Measurements from ENCODE around the gene RBM17.

The RBM17 gene

DNA sequence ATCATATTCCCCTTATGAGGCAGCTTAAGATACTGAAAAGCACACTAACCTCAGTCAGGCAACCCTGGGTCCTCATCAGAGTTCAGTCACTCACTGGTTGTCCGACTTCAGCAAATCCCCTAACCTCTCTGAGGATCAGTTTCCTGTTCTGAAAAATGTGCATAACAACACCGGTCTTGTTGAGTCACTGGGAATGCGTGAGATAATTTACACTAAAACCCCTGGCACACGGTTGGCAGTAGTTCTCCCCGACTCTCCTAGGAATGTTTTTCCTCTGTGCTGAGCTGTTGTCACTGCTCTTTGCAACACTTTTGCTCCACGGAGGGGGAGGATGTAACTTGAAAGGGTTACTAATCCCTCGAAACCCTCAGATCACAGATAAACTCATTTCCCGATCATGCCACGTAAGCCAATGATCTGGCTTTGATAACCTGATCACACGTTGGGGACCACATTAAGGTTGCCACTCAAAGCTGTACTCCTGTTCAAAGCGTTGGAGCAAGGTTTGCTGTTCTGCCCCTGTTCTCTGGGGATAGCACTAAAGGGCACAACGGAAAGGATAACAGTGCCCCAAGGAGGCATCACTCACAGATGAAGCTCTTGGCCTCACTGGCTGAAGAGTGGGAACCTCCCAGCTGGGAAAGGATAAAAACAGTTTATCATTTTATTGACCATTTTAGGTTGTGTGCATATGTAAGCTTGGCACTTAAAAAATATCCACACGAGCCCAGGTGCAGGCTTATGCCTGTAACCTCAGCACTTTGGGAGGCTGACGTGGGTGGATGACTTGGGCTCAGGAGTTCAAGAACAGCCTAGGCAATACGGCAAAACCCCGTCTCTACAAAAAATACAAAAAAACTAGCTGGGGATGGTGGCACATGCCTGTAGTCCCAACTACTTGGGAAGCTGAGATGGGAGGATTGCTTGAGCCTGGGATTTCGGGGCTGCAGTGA, 5.0 kb upstream of the RBM17 start:
- Histone ChIP-seq H3K27me3 (ENCODE audit: insufficient read depth, insufficient read length) (no peaks in the 10 kb centered on the region), H3K9me3 (ENCODE audit: insufficient read depth, low read length) (peaks cover 14% of the 10 kb centered on the region), H3K4me1 (ENCODE audit: insufficient read depth, insufficient read length) (no peaks in the 10 kb centered on the region), H3K9ac (ENCODE audit: insufficient read length, low read depth) (no peak overlapping the region), H3K4me3 (ENCODE audit: insufficient read length, low read depth) (no peak overlapping the region), H3K36me3 (ENCODE audit: insufficient read depth, insufficient read length, low read length) (no peaks in the 10 kb centered on the region)
- no peak for DNase-seq (ENCODE audit: low read depth, low spot score)
- TF ChIP-seq ZNF274 (IDR thresholded peaks at IDR 0.05; ENCODE audit: low read depth, low read length) (no peak), SUZ12 (IDR thresholded peaks at IDR 0.05; ENCODE audit: extremely low read depth, insufficient read depth, insufficient read length) (no peak), YY1 (IDR thresholded peaks at IDR 0.05; ENCODE audit: insufficient read depth, insufficient read length) (no peak)

DNA sequence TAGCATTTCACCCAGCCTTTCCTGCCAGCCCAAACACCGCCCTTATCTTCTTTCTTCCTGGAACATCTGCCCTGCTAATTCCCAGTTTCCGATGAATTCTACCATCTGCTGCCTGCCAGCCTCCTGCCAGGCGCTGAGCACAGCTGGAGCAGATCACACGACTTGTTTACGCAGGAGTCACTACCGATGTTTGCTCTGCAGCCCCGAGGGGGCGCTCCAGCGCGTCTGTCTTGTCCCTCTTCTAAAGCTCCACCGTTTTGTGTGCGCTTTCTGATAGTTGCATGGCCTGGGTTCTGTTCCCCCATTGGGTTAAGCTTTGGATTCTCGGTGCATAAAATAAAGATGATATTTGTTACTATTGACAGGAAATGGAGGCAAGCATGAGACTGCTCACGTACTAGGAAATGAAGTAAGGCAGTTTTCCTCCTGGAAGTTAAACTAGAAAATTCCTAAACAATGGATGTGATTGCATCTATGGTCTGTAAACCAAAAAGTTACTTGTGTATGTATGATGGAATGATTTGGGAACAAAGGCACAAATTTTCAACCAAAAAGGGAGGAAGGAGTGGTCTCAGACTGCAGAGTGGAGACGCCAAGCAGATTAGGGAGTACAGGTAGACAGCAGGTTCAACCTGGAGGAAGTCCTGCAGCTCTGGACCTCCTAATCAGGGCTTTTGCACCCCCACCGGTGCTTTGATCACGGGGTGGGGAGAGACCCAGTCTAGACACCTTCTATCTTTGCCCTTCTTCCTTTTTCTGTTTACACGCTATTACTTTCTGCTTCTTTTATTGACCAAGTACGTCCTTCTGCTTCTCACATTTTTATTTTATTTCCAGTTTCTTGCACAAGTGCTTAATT, 2.2 kb upstream of the RBM17 start:
- no peak for DNase-seq (ENCODE audit: low read depth, low spot score)
- H3K36me3 ChIP-seq (ENCODE audit: insufficient read depth, insufficient read length, low read length), result peaks cover 6% of the 10 kb centered on the region
- no peak for TF ChIP-seq SUZ12 (IDR thresholded peaks at IDR 0.05; ENCODE audit: extremely low read depth, insufficient read depth, insufficient read length)
- TF ChIP-seq ZNF274 (IDR thresholded peaks at IDR 0.05; ENCODE audit: low read depth, low read length), result no peak
- no peak for TF ChIP-seq YY1 (IDR thresholded peaks at IDR 0.05; ENCODE audit: insufficient read depth, insufficient read length)
- no peaks in the 10 kb centered on the region for H3K27me3 ChIP-seq (ENCODE audit: insufficient read depth, insufficient read length)
- no peaks in the 10 kb centered on the region for H3K4me1 ChIP-seq (ENCODE audit: insufficient read depth, insufficient read length)
- no peak overlapping the region for H3K9ac ChIP-seq (ENCODE audit: insufficient read length, low read depth)
- peaks cover 14% of the 10 kb centered on the region for H3K9me3 ChIP-seq (ENCODE audit: insufficient read depth, low read length)
- H3K4me3 ChIP-seq (ENCODE audit: insufficient read length, low read depth), result no peak overlapping the region

DNA sequence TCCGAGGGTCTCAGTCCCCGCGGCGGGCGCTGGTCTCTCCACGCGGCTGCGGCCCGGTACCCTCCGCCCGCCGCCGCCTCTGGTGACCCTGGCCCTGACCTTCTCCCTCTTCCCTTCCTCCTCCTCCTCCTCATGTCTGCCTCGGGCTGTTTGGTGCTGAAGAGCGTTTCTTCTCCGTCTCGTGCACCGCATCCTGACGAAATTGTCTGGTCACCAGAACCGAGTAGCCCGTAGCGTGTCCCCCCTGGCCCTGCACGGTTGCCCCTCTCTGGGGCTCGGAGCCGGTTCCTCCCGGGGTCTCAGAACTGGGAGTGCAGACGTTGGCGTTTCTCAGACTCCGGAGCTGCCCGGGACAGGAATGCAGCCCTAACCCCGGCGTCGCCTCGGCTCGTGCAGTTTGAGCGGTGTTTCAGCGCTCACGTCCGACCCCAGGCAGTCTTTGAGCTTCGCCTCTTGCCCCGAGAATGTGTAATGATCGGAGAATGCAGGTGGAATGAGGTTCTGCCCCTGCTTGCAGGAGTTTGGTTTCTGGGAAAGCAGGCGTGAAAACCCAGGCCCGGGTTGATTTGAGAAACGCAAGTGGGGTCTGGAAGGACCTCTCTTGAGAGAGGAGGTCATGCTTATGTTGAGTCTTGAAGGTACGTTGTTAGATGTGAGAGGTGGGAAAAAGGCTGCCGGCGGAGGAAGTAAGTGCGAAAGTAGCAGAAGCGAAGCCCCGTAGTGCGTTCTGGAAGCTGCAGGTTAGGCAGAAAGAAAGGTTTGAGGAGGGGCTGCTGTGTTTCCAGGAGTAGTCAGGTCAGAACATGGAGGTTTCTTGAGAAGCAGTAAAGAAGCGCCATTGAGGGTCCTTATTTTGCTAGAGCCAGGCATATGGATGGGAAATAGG, 743 bp downstream of the RBM17 start:
- Histone ChIP-seq H3K9ac (ENCODE audit: insufficient read length, low read depth) (peak overlapping the region; percentile 95), H3K36me3 (ENCODE audit: insufficient read depth, insufficient read length, low read length) (peaks cover 6% of the 10 kb centered on the region), H3K4me1 (ENCODE audit: insufficient read depth, insufficient read length) (no peaks in the 10 kb centered on the region), H3K9me3 (ENCODE audit: insufficient read depth, low read length) (peaks cover 14% of the 10 kb centered on the region), H3K27me3 (ENCODE audit: insufficient read depth, insufficient read length) (no peaks in the 10 kb centered on the region), H3K4me3 (ENCODE audit: insufficient read length, low read depth) (peak overlapping the region; percentile 80)
- no peak for TF ChIP-seq SUZ12 (IDR thresholded peaks at IDR 0.05; ENCODE audit: extremely low read depth, insufficient read depth, insufficient read length)
- TF ChIP-seq ZNF274 (IDR thresholded peaks at IDR 0.05; ENCODE audit: low read depth, low read length), result no peak
- no peak for TF ChIP-seq YY1 (IDR thresholded peaks at IDR 0.05; ENCODE audit: insufficient read depth, insufficient read length)
- no peak for DNase-seq (ENCODE audit: low read depth, low spot score)

DNA sequence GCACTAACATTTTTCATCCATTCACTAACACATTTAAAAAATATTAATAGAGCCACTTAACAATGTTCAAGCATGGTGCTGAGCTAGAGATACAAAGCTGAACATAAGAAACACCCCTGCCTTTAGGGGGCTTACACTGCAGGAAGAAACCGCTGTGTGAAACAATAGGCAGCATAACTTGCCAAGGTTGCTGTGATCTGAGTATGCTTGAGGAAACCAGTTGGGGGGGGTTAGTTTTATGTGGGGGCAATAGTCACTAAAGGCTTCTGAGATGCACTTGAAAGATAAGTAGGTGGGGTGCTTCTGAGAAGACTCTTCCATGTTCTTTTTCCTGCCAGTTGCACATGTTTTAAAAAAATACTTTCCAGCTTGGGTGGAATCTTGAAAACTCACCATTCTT, 2.8 kb downstream of the RBM17 start:
- Histone ChIP-seq H3K9ac (ENCODE audit: insufficient read length, low read depth) (no peak overlapping the region), H3K4me3 (ENCODE audit: insufficient read length, low read depth) (no peak overlapping the region), H3K36me3 (ENCODE audit: insufficient read depth, insufficient read length, low read length) (peaks cover 6% of the 10 kb centered on the region), H3K9me3 (ENCODE audit: insufficient read depth, low read length) (peaks cover 14% of the 10 kb centered on the region), H3K4me1 (ENCODE audit: insufficient read depth, insufficient read length) (no peaks in the 10 kb centered on the region), H3K27me3 (ENCODE audit: insufficient read depth, insufficient read length) (no peaks in the 10 kb centered on the region)
- DNase-seq (ENCODE audit: low read depth, low spot score), result no peak
- no peak for TF ChIP-seq ZNF274 (IDR thresholded peaks at IDR 0.05; ENCODE audit: low read depth, low read length)
- no peak for TF ChIP-seq SUZ12 (IDR thresholded peaks at IDR 0.05; ENCODE audit: extremely low read depth, insufficient read depth, insufficient read length)
- TF ChIP-seq YY1 (IDR thresholded peaks at IDR 0.05; ENCODE audit: insufficient read depth, insufficient read length), result no peak

- no peak overlapping the region for H3K4me3 ChIP-seq (ENCODE audit: insufficient read length, low read depth)
- peaks cover 14% of the 10 kb centered on the region for H3K36me3 ChIP-seq (ENCODE audit: insufficient read depth, insufficient read length, low read length)
- DNase-seq (ENCODE audit: low read depth, low spot score), result no peak
- H3K27me3 ChIP-seq (ENCODE audit: insufficient read depth, insufficient read length), result no peaks in the 10 kb centered on the region
- no peak overlapping the region for H3K9ac ChIP-seq (ENCODE audit: insufficient read length, low read depth)
- TF ChIP-seq SUZ12 (IDR thresholded peaks at IDR 0.05; ENCODE audit: extremely low read depth, insufficient read depth, insufficient read length) (no peak), YY1 (IDR thresholded peaks at IDR 0.05; ENCODE audit: insufficient read depth, insufficient read length) (no peak), ZNF274 (IDR thresholded peaks at IDR 0.05; ENCODE audit: low read depth, low read length) (no peak)
- no peaks in the 10 kb centered on the region for H3K4me1 ChIP-seq (ENCODE audit: insufficient read depth, insufficient read length)
- H3K9me3 ChIP-seq (ENCODE audit: insufficient read depth, low read length), result peaks cover 8% of the 10 kb centered on the region
These were observed 3.9 kb downstream of the RBM17 start for GRCh38 chr10:6092731-6093130.

DNA sequence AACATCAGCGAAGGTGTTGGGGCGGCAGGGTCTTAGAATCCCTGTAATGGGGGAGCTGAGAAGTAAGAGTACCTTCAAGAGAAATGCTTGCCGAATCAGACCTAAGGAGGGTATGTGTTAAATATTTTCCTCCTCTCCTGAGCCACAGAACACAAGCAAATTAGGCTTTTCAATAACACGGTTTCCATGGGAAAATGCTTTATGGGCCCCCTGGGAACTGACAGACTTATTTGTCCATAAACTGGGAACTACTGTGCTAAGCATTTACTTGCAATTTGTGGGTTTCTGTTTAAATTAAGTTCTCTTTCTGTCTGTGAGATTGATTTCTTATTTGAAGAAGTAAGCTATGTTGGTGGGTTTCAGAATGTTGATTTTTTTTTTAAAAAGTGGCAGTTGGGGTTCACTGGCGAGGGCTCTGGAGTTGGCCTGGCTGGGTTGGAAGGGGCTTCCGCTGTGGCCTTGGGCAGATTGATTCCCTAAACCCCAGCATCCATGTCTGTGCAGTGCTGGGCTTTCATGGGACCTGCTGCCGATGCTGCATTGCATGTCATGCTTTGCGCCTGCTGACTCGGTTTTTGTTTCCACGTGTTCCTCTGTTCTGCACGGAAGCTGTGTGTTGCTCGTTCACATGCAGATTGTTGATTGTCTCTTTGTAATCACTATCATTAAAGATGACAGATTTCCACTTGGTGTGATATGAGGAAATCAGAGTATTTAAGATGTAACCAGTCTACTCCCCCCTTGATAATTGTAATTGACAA, 7.2 kb downstream of the RBM17 start:
- no peaks in the 10 kb centered on the region for H3K9me3 ChIP-seq (ENCODE audit: insufficient read depth, low read length)
- H3K4me1 ChIP-seq (ENCODE audit: insufficient read depth, insufficient read length), result no peaks in the 10 kb centered on the region
- no peak for DNase-seq (ENCODE audit: low read depth, low spot score)
- H3K36me3 ChIP-seq (ENCODE audit: insufficient read depth, insufficient read length, low read length), result peaks cover 42% of the 10 kb centered on the region
- TF ChIP-seq SUZ12 (IDR thresholded peaks at IDR 0.05; ENCODE audit: extremely low read depth, insufficient read depth, insufficient read length) (no peak), YY1 (IDR thresholded peaks at IDR 0.05; ENCODE audit: insufficient read depth, insufficient read length) (no peak), ZNF274 (IDR thresholded peaks at IDR 0.05; ENCODE audit: low read depth, low read length) (no peak)
- no peaks in the 10 kb centered on the region for H3K27me3 ChIP-seq (ENCODE audit: insufficient read depth, insufficient read length)
- no peak overlapping the region for H3K4me3 ChIP-seq (ENCODE audit: insufficient read length, low read depth)
- no peak overlapping the region for H3K9ac ChIP-seq (ENCODE audit: insufficient read length, low read depth)

Data from NT2/D1 (cell line).